H7 (cell line): Measurements from ENCODE around the gene HOXC4. TPM values are rescaled to one million over a fixed set of nuclear protein-coding genes. Genes with fewer than 3 reads are reported as not detected.
"Not testable (repeated sequence)": the region's sequence is repeated elsewhere in the genome, so short reads cannot be mapped to it uniquely, and the experiment has no call there.

Experiments used
- DNase-seq: peaks from one replicate; pipeline ENCODE4 v3.0.0; 2012
- H3K27me3 ChIP-seq: 2 replicates; pipeline ENCODE4 v1.6.0; 2011; ENCODE audit warnings: mild to moderate bottlenecking, low read length; ENCODE audit not compliant: control insufficient read depth, insufficient read depth
- H3K36me3 ChIP-seq: replicated peaks from 2 replicates; pipeline ENCODE4 v1.5.1; 2011; ENCODE audit warnings: low read length; ENCODE audit not compliant: control insufficient read depth, insufficient read depth
- H3K4me3 ChIP-seq: 2 replicates; pipeline ENCODE4 v1.5.1; 2011; ENCODE audit warnings: low read depth, mild to moderate bottlenecking, control low read depth, low read length, moderate library complexity; ENCODE audit not compliant: insufficient read depth
- total RNA-seq: library from RNA; depleted of rRNA; stranded (reverse); fragments of >200 nt; shearing (Covaris generic); gene quantifications from 2 replicates; pipeline ENCODE4 v1.2.3, GENCODE V29; 2014

HOXC4 gene
- total RNA-seq, 1 experiment from 2014 or later, result not detected

GRCh38 chr12:54065677-54066076 lies 12.0 kb downstream of the HOXC4 start:
- no peak overlapping the region for H3K4me3 ChIP-seq
- no peak for DNase-seq
- H3K27me3 ChIP-seq, result peaks cover 80% of the 10 kb centered on the region
- no peaks in the 10 kb centered on the region for H3K36me3 ChIP-seq

- peaks cover 80% of the 10 kb centered on the region for H3K27me3 ChIP-seq
- no peaks in the 10 kb centered on the region for H3K36me3 ChIP-seq
- no peak for DNase-seq
- no peak overlapping the region for H3K4me3 ChIP-seq
Measured at GRCh38 chr12:54066408-54066807, 12.8 kb downstream of the HOXC4 start.

GRCh38 chr12:54068418-54069070 lies 14.9 kb downstream of the HOXC4 start:
- DNase-seq, result no peak
- H3K27me3 ChIP-seq, result peaks cover 76% of the 10 kb centered on the region
- H3K36me3 ChIP-seq, result no peaks in the 10 kb centered on the region
- H3K4me3 ChIP-seq, result no peak overlapping the region

- Histone ChIP-seq H3K36me3 (no peaks in the 10 kb centered on the region), H3K4me3 (no peak overlapping the region), H3K27me3 (peaks cover 67% of the 10 kb centered on the region)
- no peak for DNase-seq
Measured at GRCh38 chr12:54071942-54072341, 18.3 kb downstream of the HOXC4 start.

- DNase-seq, result no peak
- peaks cover 75% of the 10 kb centered on the region for H3K27me3 ChIP-seq
Measured at GRCh38 chr12:54074308-54074707, 20.7 kb downstream of the HOXC4 start.

GRCh38 chr12:54075409-54075808 lies 21.8 kb downstream of the HOXC4 start:
- Histone ChIP-seq H3K4me3 (no peak overlapping the region), H3K27me3 (peaks cover 79% of the 10 kb centered on the region), H3K36me3 (no peaks in the 10 kb centered on the region)
- no peak for DNase-seq

More at GRCh38 chr12:54074308-54074707, 20.7 kb downstream of the HOXC4 start:
- Histone ChIP-seq H3K4me3 (no peak overlapping the region), H3K36me3 (no peaks in the 10 kb centered on the region)

GRCh38 chr12:54075974-54076373 lies 22.3 kb downstream of the HOXC4 start:
- peak; percentile 91 for DNase-seq
- no peaks in the 10 kb centered on the region for H3K36me3 ChIP-seq
- no peak overlapping the region for H3K4me3 ChIP-seq
- H3K27me3 ChIP-seq, result peaks cover 79% of the 10 kb centered on the region

- not testable (repeated sequence) for H3K4me3 ChIP-seq, DNase-seq, H3K36me3 ChIP-seq
- H3K27me3 ChIP-seq, result peaks cover 79% of the 10 kb centered on the region
Measured at GRCh38 chr12:54077843-54078242, 24.2 kb downstream of the HOXC4 start.

- H3K4me3 ChIP-seq, DNase-seq: not testable (repeated sequence)
- H3K27me3 ChIP-seq, result peaks cover 84% of the 10 kb centered on the region
Measured at GRCh38 chr12:54079115-54079514, 25.5 kb downstream of the HOXC4 start.

GRCh38 chr12:54080008-54080924 lies 26.6 kb downstream of the HOXC4 start:
- not testable (repeated sequence) for DNase-seq, H3K4me3 ChIP-seq, H3K36me3 ChIP-seq
- peaks cover 90% of the 10 kb centered on the region for H3K27me3 ChIP-seq

More at GRCh38 chr12:54079115-54079514, 25.5 kb downstream of the HOXC4 start:
- H3K36me3 ChIP-seq, result not testable (repeated sequence)

- not testable (repeated sequence) for DNase-seq, H3K4me3 ChIP-seq, H3K36me3 ChIP-seq
- peaks cover 93% of the 10 kb centered on the region for H3K27me3 ChIP-seq
Measured at GRCh38 chr12:54081053-54081514, 27.4 kb downstream of the HOXC4 start.

- H3K36me3 ChIP-seq, H3K4me3 ChIP-seq: not testable (repeated sequence)
- peaks cover 95% of the 10 kb centered on the region for H3K27me3 ChIP-seq
- DNase-seq, result peak; percentile 45
Measured at GRCh38 chr12:54081581-54082396, 28.2 kb downstream of the HOXC4 start.

GRCh38 chr12:54082397-54082892 lies 28.8 kb downstream of the HOXC4 start:
- Histone ChIP-seq H3K4me3 (no peak overlapping the region), H3K36me3 (no peaks in the 10 kb centered on the region), H3K27me3 (peaks cover 92% of the 10 kb centered on the region)
- peak; percentile 79 for DNase-seq

- not testable (repeated sequence) for DNase-seq, H3K36me3 ChIP-seq, H3K4me3 ChIP-seq
- peaks cover 87% of the 10 kb centered on the region for H3K27me3 ChIP-seq
Measured at GRCh38 chr12:54088011-54088410, 34.4 kb downstream of the HOXC4 start.
